IMR-90 (cell line): ENCODE data around the gene PPARD. TPM values are rescaled to one million over a fixed set of nuclear protein-coding genes. Genes with fewer than 3 reads are reported as not detected.

ENCODE experiments used
- ATAC-seq: fragments of 200-7000 bp; cut with Tn5 transposase; 2 replicates; pipeline ENCODE4 v1.9.1; 2020; ENCODE audit warnings: low read depth, mild to moderate bottlenecking, moderate library complexity
- BruUV-seq: library from RNA; stranded (reverse); fragments of 400-500 nt; replicated peaks from 2 replicates; lab custom pipeline; 2021; lab: Mats Ljungman, UMichigan
- CTCF ChIA-PET: fragments of 300-600 bp; formaldehyde crosslinking; extraction: SDS; loops from one replicate; lab custom pipeline; 2021; ENCODE audit warnings: antibody characterized with exemption; lab: Yijun Ruan, JAX
- POLR2A ChIA-PET: fragments of 300-600 bp; sonication (Branson Sonifier 250); formaldehyde crosslinking; loops from one replicate; lab custom pipeline; 2022; ENCODE audit warnings: antibody characterized with exemption; ENCODE audit not compliant: unreplicated experiment; lab: Charles Lee
- DNase-seq: peaks from one replicate; pipeline ENCODE4 v3.0.0; 2013
- H2AFZ ChIP-seq: replicated peaks from 2 replicates; pipeline ENCODE3; 2013; ENCODE audit warnings: low read length, mild to moderate bottlenecking; ENCODE audit not compliant: poor library complexity
- H2AK5ac ChIP-seq: 2 replicates; pipeline ENCODE4 v1.6.1; 2013; ENCODE audit warnings: low read depth, low read length, inconsistent platforms
- H2AK9ac ChIP-seq: replicated peaks from 2 replicates; pipeline ENCODE3; 2013; ENCODE audit warnings: mild to moderate bottlenecking, low read depth, low read length, moderate library complexity; ENCODE audit not compliant: poor library complexity
- H2BK120ac ChIP-seq: 2 replicates; pipeline ENCODE4 v1.6.1; 2013; ENCODE audit warnings: low read depth, low read length, inconsistent platforms
- H2BK15ac ChIP-seq: 3 replicates; pipeline ENCODE4 v1.6.1; 2013; ENCODE audit warnings: low read depth, low read length, inconsistent platforms
- H2BK20ac ChIP-seq: 2 replicates; pipeline ENCODE4 v1.6.1; 2013; ENCODE audit warnings: low read depth, mild to moderate bottlenecking, inconsistent platforms, low read length, moderate library complexity
- H2BK5ac ChIP-seq: 2 replicates; pipeline ENCODE4 v1.6.1; 2013; ENCODE audit warnings: mild to moderate bottlenecking, low read depth, low read length, inconsistent platforms; ENCODE audit not compliant: poor library complexity, severe bottlenecking
- H3K14ac ChIP-seq: replicated peaks from 2 replicates; pipeline ENCODE4 v1.6.1; 2013; ENCODE audit warnings: low read depth, low read length, inconsistent platforms
- H3K18ac ChIP-seq: 2 replicates; pipeline ENCODE4 v1.6.1; 2013; ENCODE audit warnings: low read depth, low read length, control low read depth
- H3K23ac ChIP-seq: 2 replicates; pipeline ENCODE4 v1.6.1; 2013; ENCODE audit warnings: low read depth, low read length, inconsistent platforms
- H3K27ac ChIP-seq: 2 replicates; pipeline ENCODE4 v1.5.1; 2013; ENCODE audit warnings: mild to moderate bottlenecking, control low read depth, low read length; ENCODE audit not compliant: insufficient read depth
- H3K27me3 ChIP-seq: 2 replicates; pipeline ENCODE4 v1.6.1; 2013; ENCODE audit warnings: low read length; ENCODE audit not compliant: control insufficient read depth, insufficient read depth
- H3K36me3 ChIP-seq: 2 replicates; pipeline ENCODE4 v1.6.1; 2013; ENCODE audit warnings: low read length, mixed read lengths; ENCODE audit not compliant: control insufficient read depth, insufficient read depth
- H3K4ac ChIP-seq: 2 replicates; pipeline ENCODE4 v1.6.1; 2013; ENCODE audit warnings: low read depth, low read length, inconsistent platforms
- H3K4me1 ChIP-seq: 2 replicates; pipeline ENCODE4 v1.6.1; 2013; ENCODE audit warnings: low read length, mixed read lengths; ENCODE audit not compliant: control insufficient read depth, insufficient read depth
- H3K4me2 ChIP-seq: 2 replicates; pipeline ENCODE4 v1.6.1; 2013; ENCODE audit warnings: low read depth, mild to moderate bottlenecking, control low read depth, low read length, moderate library complexity
- H3K4me3 ChIP-seq: 2 replicates; pipeline ENCODE4 v1.5.1; 2013; ENCODE audit warnings: low read depth, mild to moderate bottlenecking, control low read depth, low read length, moderate library complexity; ENCODE audit not compliant: insufficient read depth
- H3K56ac ChIP-seq: 2 replicates; pipeline ENCODE4 v1.6.1; 2013; ENCODE audit warnings: low read length, inconsistent platforms; ENCODE audit not compliant: insufficient read depth; ENCODE audit errors: extremely low read depth
- H3K79me1 ChIP-seq, 2 experiments: 2 replicates each; pipeline ENCODE4 v1.6.1; 2013; ENCODE audit warnings: low read length in 2 of 2, inconsistent platforms in 1 of 2, low read depth in 1 of 2
- H3K9ac ChIP-seq: 2 replicates; pipeline ENCODE4 v1.6.1; 2013; ENCODE audit warnings: low read depth, low read length, control low read depth
- H3K9me1 ChIP-seq: 2 replicates; pipeline ENCODE4 v1.6.1; 2013; ENCODE audit warnings: low read length, inconsistent platforms; ENCODE audit not compliant: insufficient read depth
- H3K9me3 ChIP-seq: 2 replicates; pipeline ENCODE4 v1.6.1; 2013; ENCODE audit warnings: low read length; ENCODE audit not compliant: control insufficient read depth, insufficient read depth
- H4K20me1 ChIP-seq: 2 replicates; pipeline ENCODE4 v1.6.1; 2013; ENCODE audit warnings: low read length, inconsistent platforms; ENCODE audit not compliant: insufficient read depth
- H4K5ac ChIP-seq: 2 replicates; pipeline ENCODE4 v1.6.1; 2013; ENCODE audit warnings: mild to moderate bottlenecking, low read depth, low read length, control low read depth
- H4K8ac ChIP-seq, 2 experiments: 2 replicates each; pipeline ENCODE4 v1.6.1; 2013; ENCODE audit warnings: low read depth in 2 of 2, low read length in 2 of 2, control low read depth in 1 of 2, inconsistent platforms in 1 of 2
- H4K91ac ChIP-seq: 2 replicates; pipeline ENCODE4 v1.6.1; 2013; ENCODE audit warnings: low read depth, low read length, inconsistent platforms; ENCODE audit not compliant: insufficient read depth
- CEBPB ChIP-seq: IDR thresholded peaks from 2 replicates; pipeline ENCODE4 v1.6.1; 2012; ENCODE audit warnings: low read depth, low read length, improper control_type of control experiment
- CHD1 ChIP-seq: IDR thresholded peaks from 2 replicates; pipeline ENCODE4 v1.6.1; 2012; ENCODE audit warnings: low read depth, low read length, improper control_type of control experiment
- FOS ChIP-seq: fragments of 150-350 bp; IDR thresholded peaks from 2 replicates; pipeline ENCODE4 v1.6.1; 2016; ENCODE audit warnings: low read depth, low read length
- MXI1 ChIP-seq: IDR thresholded peaks from 2 replicates; pipeline ENCODE4 v1.6.1; 2012; ENCODE audit warnings: low read depth, mild to moderate bottlenecking, low read length, moderate library complexity, borderline replicate concordance
- NFE2L2 ChIP-seq: fragments of 150-350 bp; IDR thresholded peaks from 2 replicates; pipeline ENCODE4 v1.6.1; 2016; ENCODE audit warnings: low read depth, mild to moderate bottlenecking, low read length
- POLR2A ChIP-seq: IDR thresholded peaks from 2 replicates; pipeline ENCODE4 v1.6.1; 2012; ENCODE audit warnings: mild to moderate bottlenecking, low read depth, low read length
- RCOR1 ChIP-seq: IDR thresholded peaks from 2 replicates; pipeline ENCODE4 v1.6.1; 2012; ENCODE audit warnings: mild to moderate bottlenecking, low read length, improper control_type of control experiment; ENCODE audit not compliant: insufficient replicate concordance
- SMC3 ChIP-seq: fragments of 150-350 bp; IDR thresholded peaks from 2 replicates; pipeline ENCODE4 v1.6.1; 2016; ENCODE audit warnings: low read depth, mild to moderate bottlenecking, antibody characterized with exemption, low read length, moderate library complexity
- WGBS, 2 experiments: methylation state at CpG; one replicate each; pipeline versions ENCODE4 v1.1.5 to v1.1.7; 2013; ENCODE audit warnings: missing lambda C conversion rate in 2 of 2; ENCODE audit not compliant: insufficient read length in 1 of 2; ENCODE audit errors: extremely low coverage in 2 of 2; 5-methylcytosine and 5-hydroxymethylcytosine counted together
- dilution Hi-C: fragments of 300-500 bp; cut with HindIII; formaldehyde crosslinking; loops from one replicate; pipeline ENCODE4 v1.14.3; 2018; ENCODE audit warnings: low sequenced_read_pairs; ENCODE audit not compliant: unreplicated experiment
- in situ Hi-C: fragments of 300-500 bp; cut with MboI; formaldehyde crosslinking; loops from 3 replicates; pipeline ENCODE4 v1.14.3; 2019; ENCODE audit warnings: low sequenced_read_pairs, inconsistent platforms, mixed read lengths
- intact Hi-C: fragments of 100-400 bp; cut with micrococcal nuclease; formaldehyde crosslinking; loops from 2 replicates; pipeline ENCODE4 v1.10.0; 2022
- polyA plus RNA-seq, 3 experiments: library from polyadenylated mRNA; depleted of rRNA; stranded (reverse); fragments of >200 nt; gene quantifications; 2 replicates each; pipeline ENCODE4 v1.2.3, GENCODE V29; 2012; ENCODE audit warnings: low replicate concordance in 1 of 3
- total RNA-seq: library from RNA; depleted of rRNA; stranded (reverse); fragments of >200 nt; gene quantifications from 2 replicates; pipeline ENCODE4 v1.2.3, GENCODE V29; 2012
- TF ChIP-seq, protein P1 (sequence below): fragments of 150-350 bp; IDR thresholded peaks from 2 replicates; pipeline ENCODE4 v1.6.1; 2017; ENCODE audit warnings: mild to moderate bottlenecking, antibody characterized with exemption, low read length, low read depth

Gene PPARD
- total and polyA plus RNA-seq, 2 of the 4 experiments (the other 2 are of a cell fraction) = 10.4 to 69.0 TPM

DNA sequence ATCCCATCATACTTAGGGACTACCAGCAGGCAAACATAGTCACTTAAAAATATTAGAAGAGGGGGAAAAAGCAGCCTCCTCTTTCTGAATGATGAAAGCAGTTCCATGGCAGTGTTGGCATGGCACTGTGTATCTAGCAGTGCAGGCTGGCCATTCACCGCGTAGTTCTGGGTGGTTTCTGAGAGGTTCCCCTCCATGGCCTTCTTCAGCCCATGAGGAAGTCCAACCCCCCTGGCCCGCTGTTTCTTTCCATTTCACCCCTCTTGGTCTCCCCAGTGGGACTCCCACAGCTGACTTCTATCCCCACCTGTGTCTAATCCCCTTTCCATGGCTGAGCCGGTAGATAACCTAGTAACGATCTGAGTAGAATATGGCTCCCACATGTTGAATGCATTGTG is 17.0 kb downstream of the PPARD start:
- Histone ChIP-seq H3K27me3 (no peaks in the 10 kb centered on the region), H2BK120ac (no peak overlapping the region), H3K23ac (no peak overlapping the region), H3K79me1 (peaks cover 56 to 92% of the 10 kb centered on the region in 2 experiments), H2AK5ac (no peak overlapping the region), H2BK20ac (no peak overlapping the region), H4K91ac (no peak overlapping the region), H3K56ac (no peak overlapping the region), H4K5ac (no peak overlapping the region), H4K20me1 (peaks cover 61% of the 10 kb centered on the region), H3K4me1 (peaks cover 38% of the 10 kb centered on the region), H4K8ac (peak overlapping the region in 1 of 2 experiments; percentile 22; a peak in 1 of 4 replicates), H3K14ac (peak overlapping the region; percentile 75; the same call in 1 of the 2 replicates), H3K18ac (no peak overlapping the region), H3K4me3 (no peak overlapping the region), H3K36me3 (peaks cover 35% of the 10 kb centered on the region), H3K9me3 (no peaks in the 10 kb centered on the region), H2AK9ac (no peak overlapping the region), H2BK5ac (peak overlapping the region; percentile 9), H2AFZ (no peak overlapping the region), H3K4ac (no peak overlapping the region), H3K9me1 (peaks cover 48% of the 10 kb centered on the region), H2BK15ac (no peak overlapping the region), H3K4me2 (no peak overlapping the region), H3K9ac (no peak overlapping the region), H3K27ac (no peak overlapping the region)
- in situ Hi-C loops = no loop called here
- no peak for DNase-seq
- dilution Hi-C loops = no loop called here
- CTCF ChIA-PET = no interaction called here
- BruUV-seq = no TSS peak
- WGBS, 2 experiments = no CpG with 5 or more reads among the region's 5 CpGs
- no peak for ATAC-seq
- POLR2A ChIA-PET = no interaction called here
- TF ChIP-seq, protein P1, sequence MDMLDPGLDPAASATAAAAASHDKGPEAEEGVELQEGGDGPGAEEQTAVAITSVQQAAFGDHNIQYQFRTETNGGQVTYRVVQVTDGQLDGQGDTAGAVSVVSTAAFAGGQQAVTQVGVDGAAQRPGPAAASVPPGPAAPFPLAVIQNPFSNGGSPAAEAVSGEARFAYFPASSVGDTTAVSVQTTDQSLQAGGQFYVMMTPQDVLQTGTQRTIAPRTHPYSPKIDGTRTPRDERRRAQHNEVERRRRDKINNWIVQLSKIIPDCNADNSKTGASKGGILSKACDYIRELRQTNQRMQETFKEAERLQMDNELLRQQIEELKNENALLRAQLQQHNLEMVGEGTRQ = no peak
- TF ChIP-seq MXI1 (no peak), CHD1 (no peak), CEBPB (no peak), FOS (no peak), POLR2A (no peak), RCOR1 (no peak), NFE2L2 (no peak), SMC3 (no peak)
- intact Hi-C loops = no loop called here
